ENCODE data around the gene PUM1.

PUM1 gene

DNA sequence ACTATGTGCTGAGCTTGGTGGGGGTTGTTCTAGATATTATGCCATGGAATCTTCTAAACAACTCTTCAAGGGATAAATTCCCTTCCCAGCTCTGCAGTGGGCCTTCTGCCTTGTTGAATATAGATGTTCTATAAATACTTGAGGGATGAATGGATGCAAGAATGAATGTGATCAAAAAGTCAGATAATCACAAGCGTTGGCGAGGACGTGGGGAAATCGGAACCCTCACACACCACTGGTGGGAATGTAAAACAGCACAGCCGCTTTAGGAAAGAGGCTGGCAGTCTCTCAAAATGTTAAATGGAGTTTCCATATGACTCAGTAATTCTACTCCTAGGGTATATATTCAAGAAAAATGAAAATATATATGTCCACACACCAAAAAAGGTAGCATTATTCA lies 176.0 kb downstream of the PUM1 start:
- TF ChIP-seq, protein P1, sequence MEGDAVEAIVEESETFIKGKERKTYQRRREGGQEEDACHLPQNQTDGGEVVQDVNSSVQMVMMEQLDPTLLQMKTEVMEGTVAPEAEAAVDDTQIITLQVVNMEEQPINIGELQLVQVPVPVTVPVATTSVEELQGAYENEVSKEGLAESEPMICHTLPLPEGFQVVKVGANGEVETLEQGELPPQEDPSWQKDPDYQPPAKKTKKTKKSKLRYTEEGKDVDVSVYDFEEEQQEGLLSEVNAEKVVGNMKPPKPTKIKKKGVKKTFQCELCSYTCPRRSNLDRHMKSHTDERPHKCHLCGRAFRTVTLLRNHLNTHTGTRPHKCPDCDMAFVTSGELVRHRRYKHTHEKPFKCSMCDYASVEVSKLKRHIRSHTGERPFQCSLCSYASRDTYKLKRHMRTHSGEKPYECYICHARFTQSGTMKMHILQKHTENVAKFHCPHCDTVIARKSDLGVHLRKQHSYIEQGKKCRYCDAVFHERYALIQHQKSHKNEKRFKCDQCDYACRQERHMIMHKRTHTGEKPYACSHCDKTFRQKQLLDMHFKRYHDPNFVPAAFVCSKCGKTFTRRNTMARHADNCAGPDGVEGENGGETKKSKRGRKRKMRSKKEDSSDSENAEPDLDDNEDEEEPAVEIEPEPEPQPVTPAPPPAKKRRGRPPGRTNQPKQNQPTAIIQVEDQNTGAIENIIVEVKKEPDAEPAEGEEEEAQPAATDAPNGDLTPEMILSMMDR (conservative IDR thresholded peaks at IDR 0.05; ENCODE audit: low read depth, low read length) = no peak
- DNase-seq (ENCODE audit: low read depth) = no peak
- H3K4me3 ChIP-seq (ENCODE audit: low read depth, low read length) = no peak overlapping the region

- TF ChIP-seq, protein P1 (conservative IDR thresholded peaks at IDR 0.05; ENCODE audit: low read depth, low read length) = no peak
- DNase-seq (ENCODE audit: low read depth) = no peak
- H3K4me3 ChIP-seq (ENCODE audit: low read depth, low read length) = no peak overlapping the region
Observed at GRCh38 chr1:30888975-30889374, 176.5 kb downstream of the PUM1 start.

DNA sequence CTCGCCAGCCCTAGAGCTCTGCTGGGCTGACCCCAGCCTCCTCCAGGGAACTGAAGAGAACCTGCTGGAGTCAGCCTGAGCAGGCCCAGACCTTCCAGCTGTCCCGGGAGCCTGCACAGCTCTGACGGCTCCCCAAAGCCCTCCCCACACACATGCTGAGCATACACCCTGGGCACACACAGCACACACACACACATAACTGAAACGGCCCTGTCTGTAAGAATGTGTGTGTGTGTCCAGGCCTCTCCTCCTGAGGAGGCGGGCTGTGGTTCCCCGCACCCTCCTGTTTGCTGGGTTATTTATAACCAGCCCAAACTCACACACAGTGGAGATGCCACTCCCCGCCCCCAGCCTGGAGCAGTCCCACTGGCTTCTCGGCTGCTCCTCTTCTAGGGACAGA lies 177.1 kb downstream of the PUM1 start:
- peak; percentile 96 for DNase-seq (ENCODE audit: low read depth)
- H3K4me3 ChIP-seq (ENCODE audit: low read depth, low read length) = no peak overlapping the region
- TF ChIP-seq, protein P1 (conservative IDR thresholded peaks at IDR 0.05; ENCODE audit: low read depth, low read length) = no peak

- peak; percentile 45 for DNase-seq (ENCODE audit: low read depth)
- no peak overlapping the region for H3K4me3 ChIP-seq (ENCODE audit: low read depth, low read length)
- TF ChIP-seq, protein P1 (conservative IDR thresholded peaks at IDR 0.05; ENCODE audit: low read depth, low read length) = no peak
Observed at GRCh38 chr1:30887485-30888315, 177.8 kb downstream of the PUM1 start.

DNA sequence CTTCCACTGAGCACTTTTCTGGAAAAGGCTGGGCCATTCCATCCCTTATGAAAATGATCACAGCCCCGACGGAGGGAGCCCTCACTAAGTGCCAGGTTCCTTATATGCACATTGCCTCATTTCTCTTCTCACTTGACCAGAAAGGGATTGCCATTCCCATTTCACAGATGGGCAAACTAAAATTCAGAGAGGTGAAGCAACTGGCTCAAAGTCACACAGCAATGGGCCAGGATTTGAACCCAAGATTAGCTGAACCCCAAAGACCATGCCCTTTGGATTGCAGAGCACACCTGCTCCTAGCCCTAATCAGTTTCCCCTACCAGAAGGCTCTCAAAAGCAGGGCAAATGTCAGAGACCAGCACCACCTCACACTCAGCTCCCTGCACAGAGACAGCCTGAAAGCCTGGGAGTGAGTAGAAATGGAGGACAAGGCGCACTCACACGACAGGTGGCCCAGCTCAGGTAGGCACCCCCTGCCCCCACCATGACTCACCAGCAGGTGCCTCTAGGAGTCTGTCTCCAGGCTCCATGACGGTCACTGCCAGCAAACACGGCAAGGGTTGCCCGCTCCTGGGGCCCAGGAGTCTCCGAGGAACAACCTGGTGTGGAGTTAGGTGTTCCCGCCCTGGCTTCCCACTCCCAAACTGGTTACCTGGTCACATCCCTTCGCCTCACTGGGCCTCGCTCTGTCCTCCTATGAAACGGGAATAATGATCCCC lies 178.6 kb downstream of the PUM1 start:
- no peak for DNase-seq (ENCODE audit: low read depth)
- no peak overlapping the region for H3K4me3 ChIP-seq (ENCODE audit: low read depth, low read length)
- TF ChIP-seq, protein P1 (conservative IDR thresholded peaks at IDR 0.05; ENCODE audit: low read depth, low read length) = no peak

DNA sequence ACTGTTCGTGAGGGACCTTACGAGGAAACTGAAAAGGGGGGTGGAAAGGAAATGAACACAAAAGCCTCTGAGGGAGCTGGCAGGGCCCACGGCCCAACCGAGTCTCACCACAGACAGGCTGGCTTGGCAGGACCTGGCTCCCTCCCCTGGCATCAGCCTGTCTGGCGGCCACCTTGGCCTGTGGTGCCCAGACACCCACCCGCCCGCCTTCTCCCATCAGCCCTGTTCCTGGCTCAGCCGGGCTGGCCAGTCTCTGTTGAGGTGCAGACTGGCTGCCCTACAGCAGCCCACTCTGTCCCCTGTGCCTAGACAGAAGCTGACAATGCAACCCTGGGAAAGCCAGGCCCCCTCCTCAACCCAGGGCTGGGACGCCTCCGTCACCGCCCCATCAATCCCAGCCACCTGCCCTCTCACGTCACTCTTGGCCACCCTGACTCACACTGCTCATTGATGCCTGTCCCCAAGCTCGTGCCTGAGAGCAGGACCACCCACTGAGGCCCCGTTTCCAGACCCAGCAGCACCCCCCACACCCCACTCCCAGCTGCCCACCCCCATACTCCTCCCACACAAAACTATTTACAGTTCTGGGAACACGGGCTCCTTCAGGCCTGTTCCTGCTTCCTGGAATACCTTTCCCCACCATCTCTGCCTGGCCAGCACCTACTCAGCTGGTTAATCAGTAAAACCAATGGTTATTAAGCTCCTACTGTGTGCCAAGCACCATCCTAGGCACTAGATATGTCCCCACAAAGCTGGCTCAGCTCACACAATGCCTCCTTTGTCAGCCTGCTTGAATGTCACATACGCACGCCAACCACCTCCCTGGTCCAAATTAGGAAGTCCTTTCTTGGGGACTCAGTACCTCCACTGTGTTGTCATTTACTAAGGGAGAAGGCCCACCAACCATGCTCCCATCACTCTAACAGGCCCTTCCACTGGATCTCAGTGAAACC lies 179.7 kb downstream of the PUM1 start:
- H3K4me3 ChIP-seq (ENCODE audit: low read depth, low read length) = no peak overlapping the region
- no peak for DNase-seq (ENCODE audit: low read depth)
- TF ChIP-seq, protein P1 (conservative IDR thresholded peaks at IDR 0.05; ENCODE audit: low read depth, low read length) = no peak
